ENCODE data around the gene KRT15. TPM values are rescaled to one million over a fixed set of nuclear protein-coding genes. Genes with fewer than 3 reads are reported as not detected.

The KRT15 gene
- not detected for total RNA-seq

GRCh38 chr17:41518789-41519449 is at the start of gene KRT15:
Gene KRT15, minus strand, starts transcription at chr17:41518890. Its CDS starts 63 bp downstream, at chr17:41518827.
- ATAC-seq (no peak), DNase-seq (ENCODE audit: low spot score in 2 of 2) (no peak)
- no peaks in the 10 kb centered on the region for H3K36me3 Mint-ChIP-seq
- peak within 1 kb of the TSS in 1 of 2 donors; percentile 5 for H3K27ac Mint-ChIP-seq
- no peaks in the 10 kb centered on the region for H3K9me3 Mint-ChIP-seq

- Mint-ChIP-seq H3K36me3 (no peaks in the 10 kb centered on the region), H3K9me3 (peaks cover 8 to 12% of the 10 kb centered on the region in 2 donors), H3K27ac (no peak overlapping the region)
- no peak for DNase-seq (ENCODE audit: low spot score in 2 of 2)
- ATAC-seq, result no peak
These were observed 48.6 kb upstream of the KRT15 start for GRCh38 chr17:41567317-41567716.

GRCh38 chr17:41565338-41565737 is 46.6 kb upstream of the KRT15 start:
- Mint-ChIP-seq H3K36me3 (no peaks in the 10 kb centered on the region), H3K27ac (no peak overlapping the region), H3K9me3 (peaks cover 8 to 12% of the 10 kb centered on the region in 2 donors)
- ATAC-seq (no peak), DNase-seq (ENCODE audit: low spot score in 2 of 2) (no peak)

DNA sequence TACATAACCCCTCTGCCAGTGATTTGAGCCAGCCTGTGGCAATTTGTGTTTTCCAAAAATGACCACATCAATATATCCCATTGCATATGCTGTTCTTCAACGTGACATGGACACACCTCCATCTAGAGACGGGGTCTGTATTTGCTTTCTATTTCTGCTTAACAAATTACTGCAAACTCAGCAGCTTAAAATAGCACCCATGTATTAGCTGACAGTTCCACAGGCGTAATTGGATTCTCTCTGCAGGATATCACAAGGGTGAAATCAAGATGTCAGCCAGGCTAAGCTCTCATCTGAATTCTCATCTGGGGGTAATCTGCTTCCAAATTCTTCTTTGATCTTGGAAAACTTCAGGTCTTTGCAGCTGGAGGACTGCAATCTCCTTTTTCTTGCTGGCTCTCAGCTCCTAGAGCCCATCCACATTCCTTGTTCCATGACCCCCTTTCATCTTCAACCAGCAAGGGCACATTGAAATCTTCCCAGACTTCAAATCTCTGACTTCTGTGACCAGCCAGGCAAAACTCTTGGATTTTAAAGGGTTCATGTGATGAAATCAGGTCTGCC is 45.0 kb upstream of the KRT15 start:
- H3K27ac Mint-ChIP-seq, result no peak overlapping the region
- ATAC-seq (no peak), DNase-seq (ENCODE audit: low spot score in 2 of 2) (no peak)
- H3K9me3 Mint-ChIP-seq, result peaks cover 8 to 12% of the 10 kb centered on the region in 2 donors
- H3K36me3 Mint-ChIP-seq, result no peaks in the 10 kb centered on the region

- no peak for DNase-seq (ENCODE audit: low spot score in 2 of 2)
- Mint-ChIP-seq H3K9me3 (no peaks in the 10 kb centered on the region), H3K36me3 (no peaks in the 10 kb centered on the region), H3K27ac (no peak overlapping the region)
- no peak for ATAC-seq
These were observed 42.9 kb upstream of the KRT15 start for GRCh38 chr17:41561554-41561953.

- H3K27ac Mint-ChIP-seq, result no peak overlapping the region
- no peaks in the 10 kb centered on the region for H3K36me3 Mint-ChIP-seq
- DNase-seq (ENCODE audit: low spot score in 2 of 2), result no peak
- no peaks in the 10 kb centered on the region for H3K9me3 Mint-ChIP-seq
- no peak for ATAC-seq
These were observed 40.9 kb upstream of the KRT15 start for GRCh38 chr17:41559548-41559947.

GRCh38 chr17:41556931-41557330 is 38.2 kb upstream of the KRT15 start:
- ATAC-seq (no peak), DNase-seq (ENCODE audit: low spot score in 2 of 2) (no peak)
- H3K9me3 Mint-ChIP-seq, result no peaks in the 10 kb centered on the region

DNA sequence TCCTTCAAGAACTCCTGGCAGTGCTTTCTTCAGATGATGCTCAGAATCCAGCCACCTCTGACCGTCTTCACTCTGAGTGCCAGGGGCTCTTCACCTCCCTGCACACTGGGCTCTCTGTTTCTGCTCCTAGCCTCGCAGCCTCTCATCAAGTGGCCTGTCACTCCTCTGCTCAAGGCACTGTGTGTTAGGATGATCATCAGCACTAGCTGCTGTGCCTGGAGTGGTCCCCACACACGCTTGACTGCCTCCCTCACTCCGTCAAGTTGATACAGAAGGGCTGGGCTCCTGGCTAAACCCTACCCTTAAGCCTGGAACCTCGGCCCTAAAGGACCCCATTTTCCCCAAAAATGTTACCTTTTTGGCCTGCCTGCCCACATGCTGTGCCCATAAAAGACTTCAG is 37.6 kb upstream of the KRT15 start:
- H3K27ac Mint-ChIP-seq, result no peak overlapping the region
- ATAC-seq (no peak), DNase-seq (ENCODE audit: low spot score in 2 of 2) (no peak)
- H3K9me3 Mint-ChIP-seq, result no peaks in the 10 kb centered on the region
- no peaks in the 10 kb centered on the region for H3K36me3 Mint-ChIP-seq

More at GRCh38 chr17:41556931-41557330, 38.2 kb upstream of the KRT15 start:
- H3K36me3 Mint-ChIP-seq, result no peaks in the 10 kb centered on the region
- no peak overlapping the region for H3K27ac Mint-ChIP-seq

- DNase-seq (ENCODE audit: low spot score in 2 of 2), result no peak
- no peaks in the 10 kb centered on the region for H3K9me3 Mint-ChIP-seq
- ATAC-seq, result no peak
- no peak overlapping the region for H3K27ac Mint-ChIP-seq
- no peaks in the 10 kb centered on the region for H3K36me3 Mint-ChIP-seq
These were observed 36.6 kb upstream of the KRT15 start for GRCh38 chr17:41555105-41555887.

DNA sequence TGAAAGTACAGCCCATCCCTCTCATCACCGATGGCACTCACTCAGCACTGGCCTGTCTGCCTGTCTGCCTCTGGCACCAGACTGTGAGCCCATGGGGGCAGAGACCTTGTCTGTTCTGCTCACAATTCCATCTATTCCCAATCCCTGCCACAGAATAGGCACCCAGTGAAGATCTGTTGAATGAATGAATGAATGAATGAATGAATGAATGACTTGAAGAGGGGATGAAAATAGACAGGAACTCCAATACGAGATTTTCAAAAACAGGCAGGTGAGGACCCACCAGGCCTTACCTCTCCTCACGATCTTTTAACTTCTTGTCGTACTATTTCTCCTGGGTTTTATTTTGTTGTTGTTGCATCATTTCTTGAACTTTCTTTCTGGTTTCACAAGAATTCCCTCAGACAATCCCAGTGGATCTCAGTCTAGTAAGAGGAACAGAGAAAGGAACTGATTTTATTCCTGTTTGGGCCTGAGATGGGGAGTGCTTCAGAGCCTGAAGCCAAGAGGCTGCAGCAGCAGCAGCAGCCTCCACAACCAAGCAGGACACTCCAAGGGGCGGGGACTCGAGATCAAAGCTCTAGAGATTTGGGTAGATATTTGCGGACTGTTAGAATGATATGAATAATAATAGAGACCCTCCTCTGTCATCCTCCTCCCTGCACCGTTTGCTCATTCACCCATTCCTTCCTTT is 35.4 kb upstream of the KRT15 start:
- Mint-ChIP-seq H3K36me3 (no peaks in the 10 kb centered on the region), H3K9me3 (no peaks in the 10 kb centered on the region), H3K27ac (no peak overlapping the region)
- DNase-seq (ENCODE audit: low spot score in 2 of 2) (no peak), ATAC-seq (no peak)

GRCh38 chr17:41553176-41553575 is 34.5 kb upstream of the KRT15 start:
- Mint-ChIP-seq H3K9me3 (no peaks in the 10 kb centered on the region), H3K27ac (no peak overlapping the region), H3K36me3 (no peaks in the 10 kb centered on the region)
- DNase-seq (ENCODE audit: low spot score in 2 of 2) (no peak), ATAC-seq (peak in 1 of 2 donors; percentile 19)

- ATAC-seq, result no peak
- Mint-ChIP-seq H3K36me3 (peaks cover 0 to 4% of the 10 kb centered on the region in 2 donors), H3K27ac (no peak overlapping the region), H3K9me3 (peaks cover 0 to 2% of the 10 kb centered on the region in 2 donors)
- DNase-seq (ENCODE audit: low spot score in 2 of 2), result no peak
These were observed 33.8 kb upstream of the KRT15 start for GRCh38 chr17:41552455-41552854.

DNA sequence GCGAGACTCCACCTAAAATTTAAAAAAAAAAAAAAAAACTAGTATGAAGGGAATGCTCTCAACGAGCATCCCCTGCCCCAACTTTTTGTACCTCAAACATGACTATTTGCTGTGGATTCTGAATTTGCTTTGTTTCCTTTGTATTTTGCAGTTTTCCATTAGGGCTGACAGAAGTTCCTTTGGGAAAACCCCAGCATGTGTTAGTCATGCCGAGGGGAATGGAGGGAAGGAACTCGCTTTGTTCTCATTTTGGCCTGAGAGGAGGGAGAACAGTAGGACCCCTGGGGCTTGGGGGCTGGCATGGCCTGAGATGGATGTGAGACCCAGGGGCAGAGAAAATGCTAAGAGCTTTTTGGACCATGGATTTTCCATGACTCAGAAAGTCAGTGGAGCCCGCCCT is 32.7 kb upstream of the KRT15 start:
- DNase-seq (ENCODE audit: low spot score in 2 of 2) (no peak), ATAC-seq (no peak)
- Mint-ChIP-seq H3K27ac (no peak overlapping the region), H3K36me3 (peaks cover 0 to 14% of the 10 kb centered on the region in 2 donors), H3K9me3 (peaks cover 0 to 9% of the 10 kb centered on the region in 2 donors)

DNA sequence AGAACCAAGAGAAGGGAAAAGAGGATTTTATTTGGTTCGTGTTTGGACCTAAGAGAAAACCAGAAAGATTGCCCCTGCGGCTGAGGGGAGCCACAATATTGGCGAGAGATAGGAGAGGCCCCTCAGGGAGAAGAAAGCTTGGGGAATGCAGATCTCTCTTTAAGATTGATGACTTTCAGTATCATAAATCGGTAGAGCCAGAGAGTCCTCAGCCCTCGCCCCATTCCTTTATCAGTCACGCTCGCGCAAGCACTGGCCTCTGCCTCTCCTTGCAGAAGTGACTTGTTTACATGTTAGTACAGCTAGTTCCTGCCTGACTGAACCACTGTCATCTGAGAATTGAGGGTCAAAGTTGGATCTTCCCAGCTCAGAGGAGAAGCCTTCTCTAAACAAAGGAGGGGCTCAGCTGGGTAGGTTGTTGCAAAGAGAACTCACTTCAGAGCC is 30.9 kb upstream of the KRT15 start:
- ATAC-seq, result no peak

DNA sequence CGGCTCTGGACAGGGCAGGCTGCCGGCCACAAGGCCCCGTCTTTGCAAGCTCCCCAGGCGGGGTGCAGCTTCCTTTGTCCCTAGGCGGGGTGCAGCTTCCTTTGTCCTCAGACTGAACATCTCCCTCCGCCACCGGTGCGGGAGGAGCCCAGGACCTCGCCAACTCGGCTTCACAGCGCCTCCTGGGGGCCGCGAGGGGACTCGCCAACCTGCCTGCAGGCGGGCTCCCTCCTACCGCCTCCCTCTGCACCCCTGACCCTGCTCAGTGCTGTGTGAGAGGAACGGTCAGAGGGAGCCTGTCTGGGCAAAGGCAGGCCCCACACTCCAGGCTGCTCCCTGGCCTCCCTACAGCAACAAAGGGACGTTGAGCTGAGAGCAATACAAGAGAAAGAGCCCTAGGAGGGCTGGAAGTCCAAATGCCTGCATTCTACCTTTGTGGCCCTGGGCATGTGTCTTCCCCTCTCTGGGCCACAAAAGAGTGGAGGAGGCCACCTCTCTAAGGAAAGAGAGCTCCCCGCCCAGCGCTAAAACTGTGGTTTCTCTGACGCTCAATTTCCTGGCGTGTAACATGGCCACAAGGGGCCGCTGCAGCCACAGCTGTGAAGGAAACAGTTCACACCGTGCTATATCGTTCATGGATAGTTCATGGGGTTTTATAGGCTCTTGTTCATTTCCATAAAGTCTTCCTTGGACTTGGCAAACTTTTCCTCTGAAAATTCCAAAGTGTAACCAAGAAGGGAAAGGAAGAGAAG is 30.3 kb upstream of the KRT15 start:
- Mint-ChIP-seq H3K27ac (no peak overlapping the region), H3K36me3 (peaks cover 0 to 16% of the 10 kb centered on the region in 2 donors), H3K9me3 (peaks cover 0 to 9% of the 10 kb centered on the region in 2 donors)
- DNase-seq (ENCODE audit: low spot score in 2 of 2), result peak; percentile 76 to 85
- peak; percentile 72 to 82 for ATAC-seq

More for the DNA sequence above, 30.9 kb upstream of the KRT15 start:
- Mint-ChIP-seq H3K36me3 (peaks cover 0 to 16% of the 10 kb centered on the region in 2 donors), H3K27ac (no peak overlapping the region), H3K9me3 (peaks cover 0 to 9% of the 10 kb centered on the region in 2 donors)
- DNase-seq (ENCODE audit: low spot score in 2 of 2), result no peak
